ENCODE results near the gene HEXIM1.
A peak's percentile ranks its signal among the peaks of the same experiment; 100 is the strongest.

DNA sequence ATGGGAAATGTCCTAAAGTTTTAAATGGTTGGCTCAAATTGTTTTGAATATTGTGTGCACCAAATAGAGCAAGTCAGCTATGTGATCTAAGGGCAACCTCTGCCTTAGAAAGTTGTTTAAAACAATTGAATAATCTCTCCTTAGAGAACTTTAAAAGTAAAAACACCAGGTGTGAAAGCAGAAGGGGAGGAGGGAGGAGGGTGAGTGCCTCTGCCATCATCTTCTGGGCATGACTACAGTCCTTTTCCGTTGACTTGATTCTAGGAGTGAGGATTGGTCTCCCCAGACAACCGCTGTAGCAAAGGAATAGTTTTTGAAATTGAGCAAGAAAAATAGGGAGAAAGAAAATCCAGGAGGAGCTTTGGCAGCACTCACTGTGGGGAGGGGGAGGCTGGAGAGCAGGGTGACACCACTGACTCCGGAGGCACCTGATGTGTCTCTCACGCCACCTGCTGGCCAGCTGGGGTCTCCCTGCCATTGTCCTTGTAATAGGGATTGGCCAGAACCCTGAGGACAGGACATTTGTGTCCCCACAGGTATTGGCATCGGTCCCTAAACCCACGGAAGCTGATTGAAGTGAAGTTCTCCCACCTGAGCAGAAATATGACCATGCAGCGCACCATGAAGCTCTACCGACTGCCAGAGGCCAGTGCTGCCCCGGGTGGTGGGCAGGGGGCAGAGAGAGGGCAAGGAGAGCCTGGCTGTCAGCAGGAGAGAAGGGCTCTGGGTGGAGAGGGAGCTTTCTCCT lies 49.2 kb upstream of the HEXIM1 start:
- TF ChIP-seq POLR2A (IDR thresholded peaks at IDR 0.05) = no peak
- TF ChIP-seq, protein P1, sequence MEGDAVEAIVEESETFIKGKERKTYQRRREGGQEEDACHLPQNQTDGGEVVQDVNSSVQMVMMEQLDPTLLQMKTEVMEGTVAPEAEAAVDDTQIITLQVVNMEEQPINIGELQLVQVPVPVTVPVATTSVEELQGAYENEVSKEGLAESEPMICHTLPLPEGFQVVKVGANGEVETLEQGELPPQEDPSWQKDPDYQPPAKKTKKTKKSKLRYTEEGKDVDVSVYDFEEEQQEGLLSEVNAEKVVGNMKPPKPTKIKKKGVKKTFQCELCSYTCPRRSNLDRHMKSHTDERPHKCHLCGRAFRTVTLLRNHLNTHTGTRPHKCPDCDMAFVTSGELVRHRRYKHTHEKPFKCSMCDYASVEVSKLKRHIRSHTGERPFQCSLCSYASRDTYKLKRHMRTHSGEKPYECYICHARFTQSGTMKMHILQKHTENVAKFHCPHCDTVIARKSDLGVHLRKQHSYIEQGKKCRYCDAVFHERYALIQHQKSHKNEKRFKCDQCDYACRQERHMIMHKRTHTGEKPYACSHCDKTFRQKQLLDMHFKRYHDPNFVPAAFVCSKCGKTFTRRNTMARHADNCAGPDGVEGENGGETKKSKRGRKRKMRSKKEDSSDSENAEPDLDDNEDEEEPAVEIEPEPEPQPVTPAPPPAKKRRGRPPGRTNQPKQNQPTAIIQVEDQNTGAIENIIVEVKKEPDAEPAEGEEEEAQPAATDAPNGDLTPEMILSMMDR (IDR thresholded peaks at IDR 0.05) = peak in 1 of 3 donors; percentile 31

Data from lower leg skin (tissue), 3 donors.